ENCODE measurements around the gene RNF148. TPM values are rescaled to one million over a fixed set of nuclear protein-coding genes. Genes with fewer than 3 reads are reported as not detected.

The RNF148 gene
- total and polyA plus RNA-seq, 9 of the 15 experiments (the other 6 are each of a cell fraction or from before 2014, with no cell fraction given), result not detected

- H4K20me1 ChIP-seq (replicated peaks; ENCODE audit: control insufficient read depth, insufficient read depth, low read length), result no peaks in the 10 kb centered on the region
- no peaks in the 10 kb centered on the region for H3K9me1 ChIP-seq (ENCODE audit: control insufficient read depth, insufficient read depth, low read length)
- no peak overlapping the region for H3K4me3 ChIP-seq
- intact Hi-C loops (cut with micrococcal nuclease) (no loop called here), in situ Hi-C loops (cut with MboI) (no loop called here)
- no peak overlapping the region for H3K4me2 ChIP-seq (ENCODE audit: insufficient read depth, low read length)
- H3K36me3 ChIP-seq (ENCODE audit: control insufficient read depth, insufficient read depth, low read length), result no peaks in the 10 kb centered on the region
- no peaks in the 10 kb centered on the region for H3K9me3 ChIP-seq (replicated peaks; ENCODE audit: control insufficient read depth, insufficient read depth, low read depth, low read length)
- ChIA-PET POLR2A (interaction anchor here (0.6 kb wide), 1 partner anchor 105 kb away, joined by 4 read pairs; no protein-coding TSS in a partner anchor), CTCF (ENCODE audit: low intra/inter-chr PET ratio) (no interaction called here)
- FAIRE-seq (no peak), DNase-seq (ENCODE audit: extremely low read depth in 1 of 4, low spot score in 3 of 4) (no peak), ATAC-seq (no peak)
- 2% methylated on average over 2 of the region's 2 CpGs for WGBS (ENCODE audit: insufficient coverage, low coverage, missing lambda C conversion rate)
- H3K9ac ChIP-seq (ENCODE audit: insufficient read depth in 1 of 2, low read depth in 2 of 2, low read length in 2 of 2), result no peak overlapping the region
- BruUV-seq (replicated peaks), result no TSS peak
- H2AFZ ChIP-seq (ENCODE audit: low read depth, low read length), result no peak overlapping the region
- no peaks in the 10 kb centered on the region for H3K79me2 ChIP-seq (ENCODE audit: control insufficient read depth, insufficient read depth, low read length)
- H3K27me3 ChIP-seq (ENCODE audit: control insufficient read depth in 2 of 2, insufficient read depth in 2 of 2, low read length in 2 of 2), result no peaks in the 10 kb centered on the region
- no peak overlapping the region for H3K27ac ChIP-seq (ENCODE audit: extremely low read depth, low read depth, low read length)
- no peaks in the 10 kb centered on the region for H3K4me1 ChIP-seq (replicated peaks in 1 of 2; ENCODE audit: control insufficient read depth in 2 of 2, insufficient read depth in 2 of 2, low read length in 2 of 2)
- TF ChIP-seq ZBTB26 (CRISPR knock-in tag; IDR thresholded peaks at IDR 0.05) (no peak), ZNF133 (CRISPR knock-in tag; IDR thresholded peaks at IDR 0.05) (no peak), FOS (IDR thresholded peaks at IDR 0.05; ENCODE audit: extremely low read depth, insufficient read length) (no peak), GTF2B (IDR thresholded peaks at IDR 0.05; ENCODE audit: extremely low read depth, insufficient read length) (no peak), TEAD4 (IDR thresholded peaks at IDR 0.05; ENCODE audit: low read length) (no peak), TEAD4 (CRISPR knock-in tag; IDR thresholded peaks at IDR 0.05; ENCODE audit: borderline replicate concordance) (no peak), CAMTA2 (CRISPR knock-in tag; conservative IDR thresholded peaks at IDR 0.05) (no peak), TCFL5 (CRISPR knock-in tag; conservative IDR thresholded peaks at IDR 0.05) (no peak), ZNF41 (CRISPR knock-in tag; conservative IDR thresholded peaks at IDR 0.05) (no peak), NCOA4 (IDR thresholded peaks at IDR 0.05; ENCODE audit: partially characterized antibody) (no peak), FOXJ3 (CRISPR knock-in tag; IDR thresholded peaks at IDR 0.05) (no peak), BCOR (IDR thresholded peaks at IDR 0.05) (no peak), ZBTB7A (IDR thresholded peaks at IDR 0.05; ENCODE audit: borderline replicate concordance, control insufficient read depth, low read depth, low read length) (no peak), RBM22 (IDR thresholded peaks at IDR 0.05; ENCODE audit: low read depth, low read length, poor library complexity, severe bottlenecking) (no peak), E2F3 (CRISPR knock-in tag; IDR thresholded peaks at IDR 0.05) (no peak), ZNF347 (CRISPR knock-in tag; IDR thresholded peaks at IDR 0.05; ENCODE audit: low read depth) (no peak), HES1 (IDR thresholded peaks at IDR 0.05; ENCODE audit: low read depth) (no peak), EGR1 (conservative IDR thresholded peaks at IDR 0.05) (no peak), PBX2 (CRISPR knock-in tag; IDR thresholded peaks at IDR 0.05; ENCODE audit: low read depth) (no peak), PBX2 (tag; conservative IDR thresholded peaks at IDR 0.05; ENCODE audit: low read depth) (no peak), HSF4 (CRISPR knock-in tag; IDR thresholded peaks at IDR 0.05; ENCODE audit: borderline replicate concordance) (no peak)
These were observed 39.0 kb downstream of the RNF148 start for GRCh38 chr7:122663733-122664132.
